ENCODE data around the gene SGK2. TPM values are rescaled to one million over a fixed set of nuclear protein-coding genes. Genes with fewer than 3 reads are reported as not detected.

Gene SGK2
- total RNA-seq, 4 donors from 2014 or later: 0.87 to 3.6 (median 1.3) TPM

DNA sequence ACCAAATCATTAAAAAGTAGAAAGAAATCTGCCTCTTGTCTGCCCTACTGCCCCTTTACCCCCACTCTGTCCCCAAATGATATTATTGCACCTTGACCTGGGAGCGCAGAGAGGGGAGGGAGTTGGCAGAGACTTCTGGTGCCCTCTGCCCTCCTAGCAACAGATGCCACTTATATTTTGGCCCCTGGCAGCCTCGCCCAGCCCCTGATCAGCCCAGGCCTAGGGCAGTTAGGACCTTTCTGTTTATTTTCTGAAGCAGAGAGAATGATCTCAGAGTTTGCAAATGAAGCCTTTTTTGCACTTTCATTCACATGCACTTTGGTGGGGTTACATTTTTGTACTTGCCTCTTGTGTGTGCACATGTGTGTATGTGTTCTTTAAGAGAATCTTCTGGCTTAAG lies 8.4 kb upstream of the SGK2 start:
- Histone ChIP-seq H3K27me3 (no peaks in the 10 kb centered on the region), H3K4me3 (no peak overlapping the region), H3K9me3 (peaks cover 0 to 7% (median 0%) of the 10 kb centered on the region in 4 donors), H3K36me3 (peaks cover 0 to 37% (median 2%) of the 10 kb centered on the region in 3 donors), H3K4me1 (no peaks in the 10 kb centered on the region), H3K27ac (no peak overlapping the region)
- DNase-seq (ENCODE audit: low spot score in 2 of 2): no peak
- no peak for TF ChIP-seq EP300 (IDR thresholded peaks at IDR 0.05)
- TF ChIP-seq POLR2A (IDR thresholded peaks at IDR 0.05): no peak
- TF ChIP-seq, protein P1, sequence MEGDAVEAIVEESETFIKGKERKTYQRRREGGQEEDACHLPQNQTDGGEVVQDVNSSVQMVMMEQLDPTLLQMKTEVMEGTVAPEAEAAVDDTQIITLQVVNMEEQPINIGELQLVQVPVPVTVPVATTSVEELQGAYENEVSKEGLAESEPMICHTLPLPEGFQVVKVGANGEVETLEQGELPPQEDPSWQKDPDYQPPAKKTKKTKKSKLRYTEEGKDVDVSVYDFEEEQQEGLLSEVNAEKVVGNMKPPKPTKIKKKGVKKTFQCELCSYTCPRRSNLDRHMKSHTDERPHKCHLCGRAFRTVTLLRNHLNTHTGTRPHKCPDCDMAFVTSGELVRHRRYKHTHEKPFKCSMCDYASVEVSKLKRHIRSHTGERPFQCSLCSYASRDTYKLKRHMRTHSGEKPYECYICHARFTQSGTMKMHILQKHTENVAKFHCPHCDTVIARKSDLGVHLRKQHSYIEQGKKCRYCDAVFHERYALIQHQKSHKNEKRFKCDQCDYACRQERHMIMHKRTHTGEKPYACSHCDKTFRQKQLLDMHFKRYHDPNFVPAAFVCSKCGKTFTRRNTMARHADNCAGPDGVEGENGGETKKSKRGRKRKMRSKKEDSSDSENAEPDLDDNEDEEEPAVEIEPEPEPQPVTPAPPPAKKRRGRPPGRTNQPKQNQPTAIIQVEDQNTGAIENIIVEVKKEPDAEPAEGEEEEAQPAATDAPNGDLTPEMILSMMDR (IDR thresholded peaks at IDR 0.05): no peak
- 52 to 65% methylated on average over 2 of the region's 2 CpGs for WGBS, 2 donors

DNA sequence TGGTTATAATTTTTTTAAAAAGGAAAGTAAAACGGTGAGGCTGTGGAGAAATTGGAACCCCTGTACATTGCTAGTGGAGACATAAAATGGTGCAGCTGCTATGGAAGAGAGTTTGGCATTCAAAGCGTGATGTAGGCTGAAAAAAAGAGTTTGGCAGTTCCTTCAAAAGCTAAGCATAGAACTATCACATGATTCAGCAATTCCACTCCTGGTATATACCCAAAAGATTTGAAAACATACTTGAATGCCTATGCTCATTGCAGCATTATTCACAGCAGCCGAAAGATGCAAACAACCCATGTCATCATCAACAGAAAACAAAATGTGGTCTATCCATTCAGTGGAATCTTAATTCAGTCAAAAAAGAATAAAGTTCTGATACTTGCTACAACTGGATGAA lies 4.5 kb upstream of the SGK2 start:
- TF ChIP-seq, protein P1 (IDR thresholded peaks at IDR 0.05): no peak
- TF ChIP-seq POLR2A (IDR thresholded peaks at IDR 0.05) (no peak), EP300 (IDR thresholded peaks at IDR 0.05) (no peak)
- Histone ChIP-seq H3K9me3 (no peaks in the 10 kb centered on the region), H3K36me3 (peaks cover 0 to 2% (median 0%) of the 10 kb centered on the region in 3 donors), H3K4me1 (no peaks in the 10 kb centered on the region), H3K27me3 (no peaks in the 10 kb centered on the region), H3K4me3 (no peak overlapping the region), H3K27ac (no peak overlapping the region)
- WGBS, 2 donors: 71 to 74% methylated on average over 3 of the region's 3 CpGs
- DNase-seq (ENCODE audit: low spot score in 2 of 2): no peak

GRCh38 chr20:43559147-43559987 lies 540 bp downstream of the SGK2 start:
- no peak overlapping the region for H3K27ac ChIP-seq
- 81 to 82% methylated on average over 8 of the region's 8 CpGs for WGBS, 2 donors
- no peak for TF ChIP-seq POLR2A (IDR thresholded peaks at IDR 0.05)
- no peak for TF ChIP-seq EP300 (IDR thresholded peaks at IDR 0.05)
- TF ChIP-seq, protein P1 (IDR thresholded peaks at IDR 0.05): no peak
- no peaks in the 10 kb centered on the region for H3K9me3 ChIP-seq
- H3K36me3 ChIP-seq: no peaks in the 10 kb centered on the region
- no peaks in the 10 kb centered on the region for H3K4me1 ChIP-seq
- no peaks in the 10 kb centered on the region for H3K27me3 ChIP-seq
- no peak overlapping the region for H3K4me3 ChIP-seq
- DNase-seq (ENCODE audit: low spot score in 2 of 2): no peak

DNA sequence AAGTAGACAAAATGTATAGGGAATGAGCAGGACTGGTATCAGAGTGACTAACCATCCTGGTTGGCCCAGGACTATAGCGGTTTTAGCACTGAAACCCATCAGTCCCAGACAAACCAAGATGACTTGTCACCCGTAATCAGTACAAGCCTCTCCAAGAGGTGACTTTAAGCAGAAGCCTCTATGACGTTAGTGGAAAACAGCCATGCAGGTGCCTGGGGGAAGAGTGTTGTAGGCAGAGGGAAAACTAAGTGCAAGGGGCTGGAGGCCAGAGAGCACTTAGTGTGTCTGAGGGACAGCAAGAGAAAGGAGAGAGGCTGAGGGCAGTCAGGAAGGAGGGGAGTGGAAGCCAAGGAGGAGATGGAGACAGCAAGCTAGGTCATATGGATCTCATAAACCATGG lies 2.1 kb downstream of the SGK2 start:
- Histone ChIP-seq H3K4me1 (no peaks in the 10 kb centered on the region), H3K9me3 (no peaks in the 10 kb centered on the region), H3K27ac (no peak overlapping the region), H3K27me3 (no peaks in the 10 kb centered on the region), H3K4me3 (no peak overlapping the region), H3K36me3 (no peaks in the 10 kb centered on the region)
- 81% methylated on average over 3 of the region's 3 CpGs for WGBS, 2 donors
- TF ChIP-seq POLR2A (IDR thresholded peaks at IDR 0.05): no peak
- TF ChIP-seq EP300 (IDR thresholded peaks at IDR 0.05): no peak
- DNase-seq (ENCODE audit: low spot score in 2 of 2): no peak

DNA sequence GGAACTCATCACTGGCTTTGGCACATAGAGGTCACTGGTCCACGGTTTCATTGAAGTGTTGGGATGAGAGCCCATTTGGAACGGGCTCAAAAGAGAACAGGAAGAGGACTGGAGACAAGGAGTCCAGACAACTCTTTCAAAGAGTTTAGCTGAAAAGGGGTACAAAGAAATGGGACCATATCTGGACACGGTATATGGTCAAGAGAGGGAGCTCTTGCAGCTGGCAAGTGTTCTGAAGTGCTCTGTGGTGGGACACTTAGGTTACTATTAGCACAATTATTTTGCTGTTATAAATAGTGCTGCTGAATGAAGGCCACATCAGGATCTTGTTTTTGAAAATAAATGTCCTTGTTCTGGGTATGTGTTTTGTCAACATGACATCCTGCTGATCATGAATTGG lies 4.6 kb downstream of the SGK2 start:
- TF ChIP-seq, protein P1 (IDR thresholded peaks at IDR 0.05): no peak
- TF ChIP-seq POLR2A (IDR thresholded peaks at IDR 0.05) (no peak), EP300 (IDR thresholded peaks at IDR 0.05) (no peak)
- 65 to 66% methylated on average over 3 of the region's 3 CpGs for whole genome bisulfite sequencing, 2 donors

More for the DNA sequence above, 4.6 kb downstream of the SGK2 start:
- no peaks in the 10 kb centered on the region for H3K27me3 ChIP-seq
- no peak overlapping the region for H3K4me3 ChIP-seq
- no peak for DNase-seq (ENCODE audit: low spot score in 2 of 2)
- H3K9me3 ChIP-seq: no peaks in the 10 kb centered on the region
- H3K36me3 ChIP-seq: peaks cover 0 to 8% (median 0%) of the 10 kb centered on the region in 3 donors
- no peaks in the 10 kb centered on the region for H3K4me1 ChIP-seq
- no peak overlapping the region for H3K27ac ChIP-seq
